ENCODE data around the gene PRMT7.

The PRMT7 gene

GRCh38 chr16:68378436-68379415, 67.9 kb downstream of the PRMT7 start:
- no peak for FAIRE-seq

- FAIRE-seq: no peak
Measured at GRCh38 chr16:68379472-68380347, 68.9 kb downstream of the PRMT7 start.

- no peak for FAIRE-seq
Measured at GRCh38 chr16:68380348-68380670, 69.5 kb downstream of the PRMT7 start.

- FAIRE-seq: no peak
Measured at GRCh38 chr16:68380676-68381362, 70.0 kb downstream of the PRMT7 start.

- FAIRE-seq: no peak
Measured at GRCh38 chr16:68381363-68381724, 70.5 kb downstream of the PRMT7 start.

GRCh38 chr16:68382296-68382718, 71.5 kb downstream of the PRMT7 start:
- FAIRE-seq: no peak

GRCh38 chr16:68383858-68384257, 73.0 kb downstream of the PRMT7 start:
- no peak for FAIRE-seq

GRCh38 chr16:68384288-68385161, 73.7 kb downstream of the PRMT7 start:
- no peak for FAIRE-seq

- no peak for FAIRE-seq
Measured at GRCh38 chr16:68385371-68385770, 74.6 kb downstream of the PRMT7 start.

GRCh38 chr16:68386628-68387027, 75.8 kb downstream of the PRMT7 start:
- FAIRE-seq: no peak

GRCh38 chr16:68387301-68387700, 76.5 kb downstream of the PRMT7 start:
- no peak for FAIRE-seq

GRCh38 chr16:68388124-68388523, 77.3 kb downstream of the PRMT7 start:
- FAIRE-seq: no peak

- FAIRE-seq: no peak
Measured at GRCh38 chr16:68389006-68389405, 78.2 kb downstream of the PRMT7 start.

- no peak for FAIRE-seq
Measured at GRCh38 chr16:68389750-68390371, 79.0 kb downstream of the PRMT7 start.

GRCh38 chr16:68393333-68393732, 82.5 kb downstream of the PRMT7 start:
- FAIRE-seq: no peak

GRCh38 chr16:68395167-68395786, 84.5 kb downstream of the PRMT7 start:
- no peak for FAIRE-seq

GRCh38 chr16:68395815-68396214, 85.0 kb downstream of the PRMT7 start:
- no peak for FAIRE-seq

- FAIRE-seq: no peak
Measured at GRCh38 chr16:68396481-68396880, 85.7 kb downstream of the PRMT7 start.

- no peak for FAIRE-seq
Measured at GRCh38 chr16:68397710-68398201, 86.9 kb downstream of the PRMT7 start.

GRCh38 chr16:68399456-68399855, 88.6 kb downstream of the PRMT7 start:
- FAIRE-seq: no peak
